Stomach (tissue), 9 donors: ENCODE measurements around the gene IGF1R. TPM values are rescaled to one million over a fixed set of nuclear protein-coding genes. Genes with fewer than 3 reads are reported as not detected.

ENCODE experiments used
- DNase-seq, 2 donors: peaks; one replicate each; pipeline versions ENCODE4 v3.0.0 to v3.0.0-alpha.2; 2013 to 2019
- H3K27ac ChIP-seq, 5 donors: fragments of 200-600 bp in 4 of 5; sonication (generic) in 4 of 5; one replicate each; pipeline ENCODE4 v1.5.1; 2013 to 2019; ENCODE audit warnings: mild to moderate bottlenecking in 1 of 5, moderate library complexity in 1 of 5
- H3K27me3 ChIP-seq, 3 donors: fragments of 200-600 bp; sonication (generic); one replicate each; pipeline ENCODE4 v1.5.1; 2017 to 2019; ENCODE audit warnings: mixed run types in 1 of 3
- H3K36me3 ChIP-seq, 4 donors: fragments of 200-600 bp; sonication (generic); 1 replicate in 3 of 4; 2 replicates in 1 of 4; pipeline ENCODE4 v1.5.1; 2016 to 2019
- H3K4me1 ChIP-seq, 4 donors: fragments of 200-600 bp; sonication (generic); one replicate each; pipeline ENCODE4 v1.5.1; 2016 to 2019
- H3K4me3 ChIP-seq, 4 donors: fragments of 200-600 bp; sonication (generic) in 3 of 4; one replicate each; pipeline ENCODE4 v1.5.1; 2016 to 2019; ENCODE audit warnings: mild to moderate bottlenecking in 1 of 4
- H3K9me3 ChIP-seq, 4 donors: fragments of 200-600 bp; sonication (generic); one replicate each; pipeline ENCODE4 v1.5.1; 2016 to 2019
- CTCF ChIP-seq, 7 experiments: fragments of 450-650 bp in 4 of 7; fragments of 200-600 bp in 3 of 7; sonication (generic) in 3 of 7; IDR thresholded peaks; one replicate each; pipeline ENCODE4 v1.5.1; 2016 to 2019; ENCODE audit warnings: antibody characterized with exemption in 7 of 7, control low read depth in 2 of 7, mild to moderate bottlenecking in 1 of 7
- EP300 ChIP-seq: sonication (generic); formaldehyde crosslinking; IDR thresholded peaks from one replicate; pipeline ENCODE4 v1.6.1; 2017; ENCODE audit warnings: antibody characterized with exemption
- POLR2A ChIP-seq, 4 donors: fragments of 450-650 bp; IDR thresholded peaks; one replicate each; pipeline ENCODE4 v1.6.1; 2016; ENCODE audit warnings: antibody characterized with exemption in 4 of 4, control low read depth in 2 of 4, mild to moderate bottlenecking in 1 of 4, moderate library complexity in 1 of 4
- POLR2AphosphoS5 ChIP-seq, 3 donors: sonication (generic); formaldehyde crosslinking; IDR thresholded peaks; one replicate each; pipeline ENCODE4 v1.6.1; 2016; ENCODE audit warnings: antibody characterized with exemption in 3 of 3
- WGBS, 5 donors: extraction: QIAGEN DNeasy Blood & Tissue Kit in 3 of 5; methylation state at CpG; one replicate each; pipeline versions ENCODE4 v1.1.5 to v1.1.7; 2013 to 2018; 5-methylcytosine and 5-hydroxymethylcytosine counted together
- intact Hi-C: fragments of 100-400 bp; cut with DNase I; formaldehyde crosslinking; loops from one replicate; pipeline ENCODE4 v1.15.1; 2023; ENCODE audit warnings: low total_unique reads
- polyA plus RNA-seq, 3 donors: library from polyadenylated mRNA; stranded (reverse); fragments of 200-250 nt; gene quantifications; one replicate each; pipeline ENCODE4 v1.2.3, GENCODE V29; 2013
- total RNA-seq, 5 donors: library from RNA; depleted of rRNA; stranded (reverse); fragments of >200 nt; gene quantifications; one replicate each; pipeline versions ENCODE4 v1.1.0 to v1.2.3, GENCODE V29; 2014 to 2016
- donor health status: healthy with polysubstance abuse.
- donor health status: Bipolar disorder and iron deficiency.
- donor health status: healthy.

The IGF1R gene
- total and polyA plus RNA-seq, 8 donors: 2.3 to 131 (median 42.8) TPM

- intact Hi-C loops: loop anchor here (10.0 kb wide), 1 partner anchor 66 kb away; no protein-coding TSS in a partner anchor
- 88 to 99% (median 92%) methylated on average over 5 to 6 of the region's 6 CpGs for WGBS, 5 donors
- Histone ChIP-seq H3K36me3 (no peaks in the 10 kb centered on the region), H3K27me3 (no peaks in the 10 kb centered on the region), H3K4me3 (no peak overlapping the region), H3K9me3 (no peaks in the 10 kb centered on the region), H3K27ac (no peak overlapping the region), H3K4me1 (peaks cover 21 to 42% (median 34%) of the 10 kb centered on the region in 4 donors)
- DNase-seq: no peak
- TF ChIP-seq POLR2AphosphoS5 (IDR thresholded peaks at IDR 0.05): no peak
- TF ChIP-seq CTCF (IDR thresholded peaks at IDR 0.05): no peak
- TF ChIP-seq EP300: no peak
- no peak for TF ChIP-seq POLR2A (IDR thresholded peaks at IDR 0.05)
Observed at GRCh38 chr15:98870788-98871187, 222.4 kb downstream of the IGF1R start.

- WGBS, 5 donors: 71 to 90% (median 80%) methylated on average over 3 of the region's 3 CpGs
- H3K4me3 ChIP-seq: no peak overlapping the region
- H3K9me3 ChIP-seq: no peaks in the 10 kb centered on the region
- H3K27me3 ChIP-seq: no peaks in the 10 kb centered on the region
- peaks cover 22 to 57% (median 40%) of the 10 kb centered on the region in 4 donors for H3K4me1 ChIP-seq
- intact Hi-C loops: loop anchor here (10.0 kb wide), 1 partner anchor 68 kb away; no protein-coding TSS in a partner anchor
- TF ChIP-seq POLR2AphosphoS5 (IDR thresholded peaks at IDR 0.05): no peak
- no peak for TF ChIP-seq POLR2A (IDR thresholded peaks at IDR 0.05)
- TF ChIP-seq CTCF (IDR thresholded peaks at IDR 0.05): no peak
- no peak for TF ChIP-seq EP300
- H3K36me3 ChIP-seq: no peaks in the 10 kb centered on the region
- peak overlapping the region in 1 of 5 donors; percentile 66 for H3K27ac ChIP-seq
- no peak for DNase-seq
Observed at GRCh38 chr15:98872774-98873173, 224.4 kb downstream of the IGF1R start.

GRCh38 chr15:98873441-98874218 is 225.3 kb downstream of the IGF1R start:
- 36 to 63% (median 59%) methylated on average over 12 of the region's 12 CpGs for WGBS, 5 donors
- no peak for TF ChIP-seq POLR2A (IDR thresholded peaks at IDR 0.05)
- no peak for TF ChIP-seq EP300
- TF ChIP-seq POLR2AphosphoS5 (IDR thresholded peaks at IDR 0.05): no peak
- no peak for TF ChIP-seq CTCF (IDR thresholded peaks at IDR 0.05)
- DNase-seq: no peak
- H3K27me3 ChIP-seq: no peaks in the 10 kb centered on the region
- no peaks in the 10 kb centered on the region for H3K36me3 ChIP-seq
- peaks cover 25 to 60% (median 44%) of the 10 kb centered on the region in 4 donors for H3K4me1 ChIP-seq
- intact Hi-C loops: loop anchor here (10.0 kb wide), 1 partner anchor 69 kb away; no protein-coding TSS in a partner anchor
- H3K4me3 ChIP-seq: no peak overlapping the region
- peak overlapping the region in 4 of 5 donors; percentile 17 to 66 (median 48) for H3K27ac ChIP-seq
- no peaks in the 10 kb centered on the region for H3K9me3 ChIP-seq

- Histone ChIP-seq H3K4me1 (peaks cover 25 to 60% (median 44%) of the 10 kb centered on the region in 4 donors), H3K4me3 (no peak overlapping the region)
- intact Hi-C loops: loop anchor here (10.0 kb wide), 1 partner anchor 70 kb away; no protein-coding TSS in a partner anchor
Observed at GRCh38 chr15:98874370-98874769, 226.0 kb downstream of the IGF1R start.

More at GRCh38 chr15:98874370-98874769, 226.0 kb downstream of the IGF1R start:
- Histone ChIP-seq H3K27ac (peak overlapping the region in 3 of 5 donors; percentile 17 to 66 (median 62)), H3K9me3 (no peaks in the 10 kb centered on the region), H3K27me3 (no peaks in the 10 kb centered on the region), H3K36me3 (no peaks in the 10 kb centered on the region)
- 68 to 78% (median 73%) methylated on average over 7 of the region's 7 CpGs for WGBS, 5 donors
- no peak for DNase-seq
- no peak for TF ChIP-seq POLR2AphosphoS5 (IDR thresholded peaks at IDR 0.05)
- no peak for TF ChIP-seq EP300
- TF ChIP-seq CTCF (IDR thresholded peaks at IDR 0.05): no peak
- no peak for TF ChIP-seq POLR2A (IDR thresholded peaks at IDR 0.05)
